ENCODE measurements around the gene CROCC2.

CROCC2 gene

DNA sequence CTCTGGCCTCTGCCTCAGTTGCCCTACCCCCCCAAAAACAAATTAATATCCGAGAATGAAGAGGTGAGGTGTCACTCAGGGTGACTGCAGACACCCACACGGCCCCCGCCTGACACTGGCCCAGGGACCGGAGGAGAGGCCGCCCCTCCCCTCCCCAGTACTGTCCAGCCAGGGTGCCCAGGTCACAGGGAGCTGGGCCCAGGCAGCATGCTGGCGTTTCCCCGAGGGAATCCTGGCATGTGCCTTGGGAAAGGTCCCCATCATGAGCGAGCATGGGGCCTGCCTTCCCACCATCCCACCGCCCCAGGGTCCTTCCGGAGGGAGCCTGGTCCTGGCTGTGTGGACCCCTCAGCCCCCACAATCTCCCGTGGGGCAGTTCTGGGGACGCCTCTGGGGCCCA is 13.2 kb upstream of the CROCC2 start:
- DNase-seq: no peak

DNA sequence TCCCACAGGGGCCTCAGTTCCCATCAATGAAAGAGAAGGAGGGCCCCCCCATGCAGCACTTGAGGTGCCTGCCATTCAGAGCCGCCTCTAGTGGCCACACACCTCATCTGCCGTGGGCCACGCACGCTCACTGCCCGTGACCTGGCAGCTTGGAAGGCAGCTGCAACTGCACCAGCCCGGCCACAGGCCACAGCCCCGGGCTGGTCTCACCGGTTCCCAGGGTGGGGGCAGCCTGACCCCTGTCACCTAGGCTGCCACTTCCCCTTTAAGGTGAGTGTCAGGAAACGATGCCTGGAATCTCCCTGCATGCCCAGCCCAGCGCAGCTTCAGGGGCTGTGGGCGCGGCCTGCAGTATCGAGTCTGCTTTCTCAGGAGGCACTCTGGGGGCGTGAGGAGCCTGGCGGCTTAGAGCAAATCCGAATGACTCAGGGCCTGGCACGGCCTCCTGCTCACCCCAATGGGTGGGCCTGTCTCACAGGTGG is 12.7 kb upstream of the CROCC2 start:
- DNase-seq: peak in 1 of 2 donors; percentile 4

DNA sequence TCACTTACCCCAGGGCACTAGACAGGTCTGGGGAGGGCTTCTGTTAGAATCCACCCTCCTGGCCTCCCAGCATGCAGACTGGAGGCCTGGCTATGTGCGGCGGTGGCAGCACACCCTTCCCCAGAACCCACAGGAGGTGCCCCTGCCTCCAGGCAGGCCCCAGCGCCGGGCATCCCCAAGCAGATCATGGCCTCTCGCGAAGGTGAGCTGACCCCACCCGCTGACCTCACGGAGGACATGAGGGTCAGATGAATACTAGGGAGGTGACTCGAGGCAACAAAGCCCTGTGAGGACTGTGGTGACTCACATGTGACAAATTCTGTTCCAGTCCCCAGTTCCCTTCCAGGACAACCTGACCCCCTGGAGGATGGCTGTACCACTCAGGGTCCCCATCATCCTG is 12.1 kb upstream of the CROCC2 start:
- DNase-seq: no peak

DNA sequence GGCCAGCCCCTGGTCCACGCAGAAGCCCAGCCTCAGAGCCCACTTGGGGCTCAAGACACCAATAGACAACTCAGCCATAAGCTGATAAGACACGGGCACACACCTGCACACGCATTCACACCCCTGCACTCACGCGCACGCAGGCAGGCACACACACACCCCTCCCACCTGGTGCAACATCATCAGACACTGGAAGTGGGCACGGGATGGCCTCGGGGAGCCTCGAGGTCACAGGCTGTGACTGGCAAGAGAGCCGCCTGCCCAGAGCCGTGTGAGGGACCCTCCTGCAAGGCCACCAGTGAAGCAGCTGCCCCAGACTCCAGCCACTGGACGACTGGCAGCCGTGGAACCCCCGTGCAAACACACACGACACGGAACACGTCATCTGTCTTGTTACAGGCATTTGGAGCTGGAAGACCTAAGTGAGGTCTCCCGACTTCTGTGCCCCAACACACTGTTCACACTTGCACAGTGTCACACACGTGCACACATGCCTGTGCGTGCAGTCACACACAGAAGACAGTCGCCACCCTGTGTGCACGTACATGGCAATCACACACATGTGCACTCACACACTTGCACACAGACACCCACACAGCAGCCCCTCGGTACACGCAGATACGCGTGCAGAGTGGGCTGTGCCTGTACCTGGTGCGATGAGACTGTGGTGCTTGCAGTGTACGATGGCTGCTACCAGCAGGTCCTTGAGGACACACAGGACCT is 11.1 kb upstream of the CROCC2 start:
- no peak for DNase-seq

DNA sequence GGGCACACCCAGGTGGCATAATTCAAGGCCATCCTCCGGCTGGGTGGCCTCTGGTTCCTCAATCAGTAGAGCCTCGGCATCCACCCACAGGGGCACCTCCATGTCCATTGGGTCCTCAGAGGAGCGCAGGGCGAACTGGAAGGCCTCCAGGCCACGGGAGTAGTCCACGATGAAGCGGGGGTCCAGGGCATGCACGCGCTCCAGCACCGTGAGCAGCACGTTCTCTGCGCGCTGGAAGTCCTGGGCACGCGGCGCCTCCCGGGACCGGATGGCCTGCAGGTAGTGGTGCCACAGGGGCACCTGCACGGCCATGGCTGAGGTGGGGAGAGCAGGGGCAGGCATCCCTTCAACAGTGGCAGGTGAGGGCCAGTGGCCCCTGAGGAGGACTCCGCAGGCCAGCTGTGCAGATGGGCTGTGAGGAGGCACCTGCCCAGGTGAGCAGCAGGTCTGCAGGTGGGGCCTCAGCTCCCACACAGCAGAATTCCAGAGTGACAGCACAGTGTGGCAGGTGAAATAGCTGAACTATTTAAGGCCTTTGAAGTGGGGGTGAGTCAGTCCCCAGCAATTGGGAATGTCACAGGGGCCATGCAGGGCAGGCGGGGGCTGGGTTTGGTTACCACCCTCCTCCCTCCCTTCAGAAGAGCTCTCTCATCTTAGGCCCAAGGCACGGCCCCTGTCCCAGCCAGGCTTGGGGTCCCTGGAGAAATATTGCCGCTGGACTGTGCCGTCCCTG is 10.3 kb upstream of the CROCC2 start, which contains the start of gene MAB21L4:
Gene MAB21L4, minus strand, starts transcription at position 501 of the 733 bp plus-strand sequence. Its CDS starts 159 bp downstream, at position 342.
- no peak for DNase-seq

DNA sequence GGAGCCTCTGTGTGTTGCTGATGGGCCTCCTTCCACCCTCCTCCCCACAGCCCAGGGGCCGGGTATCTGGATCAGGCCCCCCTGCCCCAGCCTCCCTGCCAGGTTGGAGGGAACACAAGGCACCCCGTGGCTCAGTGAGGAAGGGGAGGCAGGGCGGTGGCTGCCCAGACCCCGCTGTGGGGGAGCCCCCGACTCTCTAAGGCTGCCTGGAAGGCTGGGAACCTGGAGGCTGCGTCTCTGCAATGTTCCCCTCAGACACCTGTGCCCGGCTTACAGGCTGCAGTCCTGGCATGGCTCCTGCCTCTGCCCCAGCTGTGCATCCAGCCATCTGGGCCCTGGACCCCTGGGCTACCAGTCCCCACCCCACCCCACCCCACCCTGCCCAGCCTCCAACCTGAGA is 9.7 kb upstream of the CROCC2 start:
- DNase-seq: no peak

DNA sequence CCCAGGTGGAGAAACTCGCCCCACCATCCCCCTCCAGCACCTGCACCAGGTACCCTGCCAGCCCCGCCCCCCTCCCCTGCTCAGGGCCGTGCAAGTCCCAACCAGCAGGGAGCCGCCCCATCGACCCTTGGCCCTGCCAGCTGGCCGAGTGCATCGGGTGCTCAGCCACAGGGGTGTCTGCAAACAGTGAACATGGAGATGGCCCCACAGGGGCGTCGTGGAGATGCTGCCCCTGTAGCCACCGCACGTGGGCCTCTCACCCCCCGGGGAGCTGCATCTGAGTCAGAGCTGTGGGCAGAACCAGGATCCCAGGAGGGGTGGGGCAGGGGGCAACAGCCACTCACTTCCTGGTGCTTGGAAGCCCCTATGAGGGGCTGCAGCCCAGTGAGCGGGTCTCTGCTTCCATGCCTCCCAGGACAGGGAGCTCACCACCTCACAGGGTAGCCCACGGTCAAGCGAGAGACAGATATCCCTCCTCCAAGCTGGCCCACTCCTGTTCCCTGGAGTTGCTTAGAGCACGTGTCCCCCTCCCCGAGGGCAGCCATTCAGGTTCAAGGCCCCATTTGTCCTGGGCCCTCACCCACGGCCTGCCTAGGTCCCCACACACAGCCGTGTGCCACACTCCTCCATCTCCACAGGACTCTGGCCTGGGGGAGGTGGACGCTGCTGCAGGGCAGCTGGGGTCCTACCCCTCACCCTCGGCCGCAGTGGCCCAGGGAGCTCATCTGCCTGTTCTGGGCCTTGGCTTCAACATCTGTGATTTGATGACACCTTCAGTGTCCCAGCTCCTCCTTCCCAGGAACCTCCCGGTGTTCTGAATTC is 9.1 kb upstream of the CROCC2 start:
- DNase-seq: no peak

DNA sequence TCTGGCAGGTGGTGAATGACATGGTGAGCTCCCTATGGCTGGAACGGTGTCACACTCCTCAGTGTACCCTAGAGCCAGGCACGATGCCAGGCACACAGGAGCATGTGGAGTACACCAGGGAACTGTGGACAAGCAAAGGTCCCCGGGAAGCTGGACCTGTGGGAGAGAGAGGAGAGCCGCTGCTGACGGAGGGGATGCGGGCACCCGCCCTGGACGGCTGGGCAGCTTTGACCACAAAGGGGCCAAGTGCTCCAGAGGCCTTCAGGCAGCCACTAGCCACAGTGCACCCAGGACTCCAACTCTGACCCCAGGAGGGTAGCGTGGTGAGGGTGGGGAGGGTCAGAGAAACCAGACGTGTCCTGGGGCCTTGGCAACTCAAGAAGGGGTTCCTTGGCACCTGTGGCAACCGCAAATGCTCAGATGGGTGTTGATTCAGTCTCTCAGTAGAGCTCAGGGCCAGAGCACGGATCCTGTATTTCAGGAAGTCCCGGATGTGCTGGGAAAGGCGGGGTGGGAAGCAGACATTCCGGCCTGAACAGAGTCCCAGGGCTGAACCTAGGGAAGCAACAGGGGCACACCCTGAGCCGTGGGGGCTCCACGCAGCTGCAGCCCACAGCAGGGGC is 7.9 kb upstream of the CROCC2 start:
- DNase-seq: no peak

DNA sequence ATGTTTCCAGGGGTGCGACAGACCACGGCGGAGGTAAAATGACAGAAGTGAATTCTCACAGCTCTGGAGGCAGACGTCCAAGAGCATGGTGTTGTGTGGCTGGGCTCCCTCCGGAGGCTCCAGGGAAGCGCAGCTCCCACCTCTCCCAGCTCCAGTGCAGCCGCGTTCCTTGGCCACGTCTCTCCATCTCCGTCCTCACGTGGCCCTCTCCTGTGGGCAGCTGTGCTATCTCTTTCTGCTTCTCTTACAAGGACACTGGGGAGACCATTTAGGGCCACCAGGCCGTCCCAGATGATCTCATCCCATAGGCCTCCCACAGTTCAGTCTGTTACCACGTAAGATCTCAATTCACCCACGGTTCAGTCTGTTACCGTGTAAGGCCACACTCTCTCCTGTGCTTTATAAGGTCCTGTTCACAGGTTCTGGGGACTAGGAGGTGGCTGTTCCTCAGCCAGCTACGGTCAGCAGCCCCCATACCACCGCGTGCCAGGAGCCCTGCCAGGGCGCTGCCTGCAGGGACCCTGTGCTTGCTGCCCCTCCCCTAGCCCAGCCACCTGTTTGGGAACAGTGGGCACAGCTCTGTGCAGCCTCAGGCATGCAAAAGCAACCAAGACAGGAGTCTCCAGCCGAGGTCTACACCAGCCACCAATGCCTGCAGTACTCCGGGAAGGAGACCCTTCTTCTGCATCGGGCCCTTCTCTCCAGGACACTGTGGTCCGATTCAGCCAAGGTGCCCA is 7.2 kb upstream of the CROCC2 start:
- DNase-seq: no peak

DNA sequence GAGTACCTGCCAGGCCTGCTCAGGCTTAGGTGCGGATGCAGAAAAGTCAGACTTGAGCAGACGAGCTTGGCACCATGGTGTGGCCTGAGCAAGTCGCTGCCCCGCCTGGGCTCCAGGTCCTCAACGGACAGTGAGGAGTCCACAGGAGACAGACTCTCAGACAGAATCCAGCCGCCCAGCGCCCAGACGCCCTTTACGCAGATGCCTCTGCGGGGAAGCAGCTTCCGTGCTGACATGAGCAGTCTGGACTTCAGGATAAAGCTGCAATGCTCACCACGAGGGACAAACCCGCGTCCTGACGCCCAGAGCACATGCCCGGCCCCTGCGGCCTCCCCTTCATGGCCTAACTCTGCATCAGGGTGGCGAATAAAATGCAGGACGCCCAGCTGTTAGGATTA is 6.7 kb upstream of the CROCC2 start:
- no peak for DNase-seq

DNA sequence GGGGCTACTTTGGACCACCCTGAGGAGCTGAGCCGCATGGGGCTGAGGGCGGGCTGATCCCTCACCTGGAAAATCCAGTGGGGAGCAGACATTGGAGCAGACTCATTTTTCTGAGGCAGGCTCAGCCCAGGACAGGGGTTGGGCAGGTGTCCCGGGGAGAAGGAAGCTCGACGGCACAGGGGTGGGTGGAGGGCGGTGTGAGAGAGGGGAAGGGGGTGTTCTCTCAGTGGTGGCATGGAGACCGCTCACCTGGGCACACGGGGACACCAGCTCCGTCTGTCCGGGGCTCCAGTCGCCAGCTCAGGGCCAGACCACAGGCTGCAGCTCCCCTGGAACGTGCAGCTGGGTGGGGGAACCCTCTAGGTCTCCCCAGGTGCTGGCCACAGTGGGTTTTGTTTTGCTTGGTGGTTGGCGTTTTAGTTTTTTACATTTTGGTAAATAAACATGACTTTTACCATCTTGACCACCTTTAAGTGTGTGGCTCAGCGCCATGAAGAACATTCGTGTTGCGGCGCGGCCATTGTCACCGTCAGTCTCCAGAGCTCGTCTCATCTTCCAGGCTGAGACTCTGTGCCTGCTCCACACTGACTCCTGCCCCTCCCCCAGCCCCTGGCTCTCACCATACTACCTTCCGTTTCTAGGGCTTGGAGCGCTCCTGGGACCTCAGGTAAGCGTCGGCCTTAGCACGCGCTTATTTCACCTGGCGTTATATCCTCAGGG is 5.8 kb upstream of the CROCC2 start:
- DNase-seq: no peak

DNA sequence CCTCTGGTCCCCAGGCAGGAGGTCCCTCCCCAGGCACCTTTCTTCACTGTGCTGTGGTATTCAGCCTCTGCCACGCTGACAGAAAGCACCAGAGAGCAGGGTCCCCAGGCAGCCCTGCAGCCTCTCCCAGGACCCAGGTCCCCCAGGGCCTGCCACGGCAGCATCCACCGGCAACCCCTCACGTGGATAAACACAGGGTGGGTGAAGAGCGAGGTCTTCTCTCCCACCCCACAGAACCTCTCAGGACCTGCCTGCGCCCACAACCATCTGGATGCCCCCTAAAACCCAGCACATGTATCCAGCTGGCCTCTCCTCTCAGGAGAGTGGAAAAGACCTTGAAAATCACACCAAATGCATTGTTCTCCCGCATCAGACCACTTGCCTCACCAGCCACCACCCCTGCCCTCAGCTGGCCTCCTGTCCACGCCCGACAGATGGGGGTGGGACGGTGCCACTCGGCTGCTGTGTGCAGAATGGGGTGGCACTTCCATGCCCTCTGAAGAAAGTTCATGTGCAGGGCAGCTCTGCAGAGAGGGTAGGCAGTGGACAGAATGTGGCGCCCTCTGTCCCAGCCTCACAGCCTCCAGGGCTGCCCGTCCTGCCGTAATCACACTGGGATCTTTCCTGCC is 4.0 kb upstream of the CROCC2 start:
- DNase-seq: no peak

DNA sequence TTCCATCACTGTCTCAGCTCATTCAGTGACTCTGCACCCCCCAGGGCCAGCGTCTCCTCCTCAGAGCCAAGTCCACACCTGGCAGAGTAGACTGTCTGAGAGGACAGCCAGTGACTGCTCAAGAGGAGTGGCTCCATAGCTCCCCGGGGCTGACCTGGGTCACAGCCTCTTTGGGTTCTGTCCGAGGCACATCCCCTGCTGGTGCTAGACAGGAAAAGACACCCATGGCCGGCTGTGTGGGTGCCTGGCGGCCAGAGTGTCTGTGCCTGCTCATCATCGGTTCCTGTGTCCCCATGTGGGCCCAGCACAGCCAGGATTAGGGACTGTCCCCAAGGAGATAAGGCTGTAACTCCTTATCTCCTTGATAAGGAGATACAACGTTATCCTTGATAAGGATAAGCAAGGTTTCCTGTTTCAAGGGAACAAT is 3.5 kb upstream of the CROCC2 start:
- DNase-seq: no peak

DNA sequence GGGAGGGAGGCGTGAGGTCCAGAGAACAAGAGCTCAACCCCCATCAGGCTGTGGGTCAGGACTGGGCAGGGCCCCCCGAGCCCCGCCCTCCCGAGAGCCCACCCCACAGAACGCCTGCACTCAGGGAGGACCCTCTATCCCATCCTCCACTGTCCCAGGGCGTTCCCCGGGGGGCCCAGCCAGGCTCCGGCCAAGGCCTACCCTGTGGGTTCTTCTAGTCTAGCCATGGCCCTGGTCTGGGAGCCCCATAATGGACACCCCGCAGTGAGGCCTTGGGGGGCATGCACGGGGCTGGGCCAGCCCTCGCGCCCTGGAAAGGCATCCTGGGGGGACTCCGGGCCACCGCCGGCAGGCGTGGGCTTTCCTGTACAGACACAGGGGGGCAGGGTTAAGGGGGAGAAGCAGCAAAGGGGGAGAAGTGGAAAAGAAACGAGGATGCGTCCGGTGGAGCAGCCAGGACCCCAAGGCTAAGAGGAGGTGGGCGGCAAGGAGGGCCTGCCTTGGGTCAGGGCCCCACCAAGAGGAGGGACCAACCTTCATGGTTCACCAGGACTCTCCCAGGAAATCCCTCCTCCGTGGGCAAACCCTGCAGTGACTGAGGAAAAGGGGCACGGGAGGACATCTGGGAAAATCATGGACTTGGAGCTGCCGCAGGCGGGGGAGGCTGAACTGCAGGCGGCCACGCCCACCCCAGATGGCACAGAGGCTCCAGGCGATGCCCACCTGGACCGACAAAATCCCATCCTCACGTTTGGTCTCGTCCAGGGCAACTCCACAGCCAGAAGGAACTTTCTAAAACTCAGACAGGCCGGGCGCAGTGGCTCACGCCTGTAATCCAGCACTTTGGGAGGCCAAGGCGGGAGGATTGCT is 2.7 kb upstream of the CROCC2 start:
- no peak for DNase-seq

DNA sequence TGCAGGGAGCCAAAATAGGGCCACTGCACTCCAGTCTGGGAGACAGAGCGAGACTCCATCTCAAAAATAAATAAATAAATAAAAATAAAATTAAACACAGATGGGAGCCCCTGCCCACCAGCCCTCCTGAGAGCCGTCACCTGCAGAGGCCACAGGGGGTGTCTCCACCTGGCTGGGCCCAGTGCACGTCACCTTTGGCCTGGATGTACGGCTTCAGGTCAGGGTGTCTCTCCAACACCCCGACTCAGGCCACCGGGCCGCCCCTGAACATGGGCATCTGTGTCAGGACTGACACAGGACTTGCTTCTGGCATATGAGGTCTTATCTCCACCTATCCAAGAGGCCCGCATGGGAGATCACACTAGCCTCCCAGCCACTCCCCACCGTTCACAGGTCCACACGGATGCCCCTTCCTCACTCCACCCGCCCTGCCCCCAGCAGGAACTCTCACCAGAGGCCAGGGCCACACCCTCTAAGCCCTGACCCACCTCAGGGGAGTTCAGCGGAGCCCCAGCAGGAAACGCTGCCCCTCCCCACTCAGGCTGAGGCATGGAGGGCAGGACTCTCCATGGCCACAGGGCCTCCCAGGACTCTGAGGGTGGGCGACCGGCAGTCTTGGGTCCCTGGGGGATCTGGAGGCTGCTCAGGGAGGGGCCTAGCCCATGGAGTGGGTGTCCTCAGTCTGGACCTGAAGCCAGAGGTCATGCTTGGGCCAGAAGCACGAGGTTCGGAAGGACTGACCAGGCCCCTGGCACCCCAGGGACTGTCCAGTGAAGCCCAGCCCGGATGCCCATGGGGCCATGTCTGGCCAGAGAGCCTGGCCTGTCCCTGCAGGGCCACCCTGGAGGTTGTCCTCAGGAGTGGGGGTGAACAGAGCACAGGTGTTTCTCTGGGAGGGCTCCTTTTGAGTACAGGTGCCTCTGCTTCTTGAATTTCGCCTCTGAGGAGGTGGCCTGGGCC is 1.6 kb upstream of the CROCC2 start:
- no peak for DNase-seq

DNA sequence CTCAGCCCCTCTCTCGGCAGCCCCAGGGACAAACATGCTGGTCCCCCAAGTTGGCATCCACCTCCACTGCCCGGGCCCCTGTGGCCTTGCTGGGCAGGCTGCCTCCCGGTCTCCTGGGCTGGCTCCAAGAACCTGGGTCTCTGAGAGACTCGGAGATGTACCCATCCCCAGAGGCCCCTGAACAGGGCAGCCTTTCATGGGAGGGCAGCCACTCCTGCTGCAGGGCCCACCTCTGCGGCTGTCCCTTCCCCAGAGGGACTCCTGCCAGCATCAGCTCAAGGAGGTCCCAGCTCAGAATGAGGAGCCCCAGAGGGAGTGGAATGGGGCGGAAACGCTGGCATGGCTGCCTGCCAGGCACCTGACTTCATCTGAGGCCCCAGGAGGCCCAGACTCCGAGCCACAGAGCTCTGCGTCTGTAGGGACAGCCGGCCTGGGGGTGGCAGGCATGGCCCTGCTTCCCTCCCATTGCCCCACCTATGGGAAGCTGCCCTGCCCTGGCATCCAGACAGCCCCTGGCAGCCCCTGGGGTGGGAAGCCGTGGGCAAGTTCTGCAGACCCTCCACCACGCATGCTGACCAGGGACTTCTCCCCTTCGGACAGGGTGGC is 857 bp upstream of the CROCC2 start:
- no peak for DNase-seq

DNA sequence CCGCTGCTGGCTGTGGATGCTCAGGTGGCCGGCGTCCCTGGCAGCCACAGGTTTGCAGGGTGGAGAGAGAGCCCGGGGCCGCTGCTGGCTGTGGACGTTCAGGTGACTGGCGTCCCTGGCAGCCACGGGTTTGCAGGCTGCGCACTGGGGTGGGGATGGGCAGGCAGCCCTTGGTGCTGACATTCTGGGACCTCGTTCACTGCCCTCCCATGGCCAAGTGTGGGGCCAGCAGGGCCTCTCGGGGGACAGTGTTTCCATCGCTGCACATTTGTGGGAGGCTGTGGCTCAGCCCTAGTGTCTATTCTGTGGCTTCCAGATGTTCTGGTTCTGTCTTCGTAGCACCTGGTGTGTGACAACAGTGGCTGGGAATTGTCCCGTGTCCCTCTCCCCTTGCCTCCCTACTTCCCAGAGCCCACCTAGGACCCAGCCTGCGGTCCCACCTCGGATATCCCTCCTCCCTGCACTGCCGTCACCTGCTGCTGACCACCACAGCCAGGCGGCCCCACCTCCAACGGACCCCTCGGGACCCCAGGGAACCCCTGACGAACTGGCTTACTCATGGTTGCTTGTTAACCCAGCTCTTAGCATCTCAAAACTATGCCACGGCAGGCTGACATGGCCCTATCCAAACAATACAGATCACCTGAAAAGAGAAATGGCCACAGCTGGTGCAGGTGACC is 915 bp downstream of the CROCC2 start:
- no peak for DNase-seq

Measured in CD4-positive, alpha-beta T cell treated with Interleukin-1 beta for 1 hour (primary cell).